HepG2 (cell line): ENCODE results near the gene DNALI1. TPM values are rescaled to one million over a fixed set of nuclear protein-coding genes. Genes with fewer than 3 reads are reported as not detected.
A peak's percentile ranks its signal among the peaks of the same experiment; 100 is the strongest.

Experiments used
- BRD4 ChIP-seq: sonication (generic); formaldehyde crosslinking; IDR thresholded peaks from 2 replicates; pipeline ENCODE4 v1.4.0; 2020; ENCODE audit warnings: missing genetic modification reagents
- GATA4 ChIP-seq: sonication (generic); IDR thresholded peaks from 2 replicates; pipeline ENCODE4 v1.6.1; 2016; ENCODE audit warnings: antibody characterized with exemption, low read depth, borderline replicate concordance
- GTF3A ChIP-seq: sonication (generic); formaldehyde crosslinking; conservative IDR thresholded peaks from 2 replicates; pipeline ENCODE4 v1.4.0; 2020; ENCODE audit warnings: mild to moderate bottlenecking, missing genetic modification reagents
- HDAC6 ChIP-seq: fragments of 200-600 bp; sonication (generic); IDR thresholded peaks from 2 replicates; pipeline ENCODE4 v1.7.0; 2017; ENCODE audit warnings: mild to moderate bottlenecking, antibody characterized with exemption, low read length, low read depth
- HOXA9 ChIP-seq: sonication (generic); formaldehyde crosslinking; IDR thresholded peaks from 2 replicates; pipeline ENCODE4 v1.8.1; 2022; ENCODE audit warnings: missing genetic modification reagents, mild to moderate bottlenecking, moderate library complexity, borderline replicate concordance
- MATR3 ChIP-seq: sonication (generic); formaldehyde crosslinking; IDR thresholded peaks from 2 replicates; pipeline ENCODE4 v1.4.0; 2020; ENCODE audit warnings: missing genetic modification reagents
- SKIL ChIP-seq: sonication (generic); formaldehyde crosslinking; IDR thresholded peaks from 2 replicates; pipeline ENCODE4 v1.8.0; 2022; ENCODE audit warnings: missing genetic modification reagents, mild to moderate bottlenecking, moderate library complexity, borderline replicate concordance
- THYN1 ChIP-seq: sonication (generic); formaldehyde crosslinking; IDR thresholded peaks from 2 replicates; pipeline ENCODE4 v1.8.1; 2023; ENCODE audit warnings: low read depth, mild to moderate bottlenecking, moderate library complexity, missing genetic modification reagents, borderline replicate concordance
- XRCC5 ChIP-seq: fragments of 200-400 bp; formaldehyde crosslinking; optimal IDR thresholded peaks from 2 replicates; pipeline ENCODE3; 2017; ENCODE audit warnings: mild to moderate bottlenecking, low read length
- ZBTB33 ChIP-seq: sonication (generic); formaldehyde crosslinking; IDR thresholded peaks from 2 replicates; pipeline ENCODE4 v1.4.0; 2020; ENCODE audit warnings: missing genetic modification reagents
- ZHX2 ChIP-seq, 2 experiments: sonication (generic) in 1 of 2; formaldehyde crosslinking in 1 of 2; IDR thresholded peaks; 2 replicates each; pipeline versions ENCODE4 v1.6.1 to v1.9.0; 2014 to 2022; ENCODE audit warnings: antibody characterized with exemption in 1 of 2, borderline replicate concordance in 1 of 2, inconsistent platforms in 1 of 2, low read depth in 1 of 2, missing genetic modification reagents in 1 of 2
- ZMYM4 ChIP-seq: sonication (generic); formaldehyde crosslinking; IDR thresholded peaks from 2 replicates; pipeline ENCODE4 v1.8.1; 2023; ENCODE audit warnings: mild to moderate bottlenecking, missing genetic modification reagents
- ZNF326 ChIP-seq: sonication (generic); formaldehyde crosslinking; IDR thresholded peaks from 2 replicates; pipeline ENCODE4 v1.4.0; 2020; ENCODE audit warnings: missing genetic modification reagents, borderline replicate concordance
- ZNF510 ChIP-seq: sonication (generic); formaldehyde crosslinking; IDR thresholded peaks from 2 replicates; pipeline ENCODE4 v1.4.0; 2020; ENCODE audit warnings: low read depth, mild to moderate bottlenecking, missing genetic modification reagents
- ZNF747 ChIP-seq: sonication (generic); formaldehyde crosslinking; IDR thresholded peaks from 2 replicates; pipeline ENCODE4 v1.8.1; 2023; ENCODE audit warnings: missing genetic modification reagents, mild to moderate bottlenecking, borderline replicate concordance
- polyA plus RNA-seq, 8 experiments: library from polyadenylated mRNA; depleted of rRNA in 3 of 8; stranded (reverse) in 7 of 8; unstranded in 1 of 8; fragments of >200 nt; fragmentation: Illumina TruSeq in 4 of 8; extraction: Trizol in 4 of 8; gene quantifications; 2 replicates each; pipeline versions ENCODE4 v1.2.1 to v1.2.3, GENCODE V29; 2011 to 2016; ENCODE audit warnings: low read depth in 4 of 8, missing spikeins in 1 of 8, mixed read lengths in 1 of 8; ENCODE audit not compliant: insufficient read depth in 1 of 8
- total RNA-seq, 5 experiments: library from RNA; depleted of rRNA; stranded (reverse); fragments of >200 nt; fragmentation: Illumina TruSeq; extraction: Trizol; gene quantifications; 2 replicates each; pipeline ENCODE4 v1.2.3, GENCODE V29; 2016; ENCODE audit warnings: low read depth in 1 of 5
- TF ChIP-seq, protein P1 (sequence below): sonication (generic); formaldehyde crosslinking; conservative IDR thresholded peaks from 2 replicates; pipeline ENCODE4 v1.8.0; 2022; ENCODE audit warnings: low read depth, missing genetic modification reagents

Gene DNALI1
- total and polyA plus RNA-seq, 2 of the 13 experiments (the other 11 are each of a cell fraction or from before 2014, with no cell fraction given) = 0.42 to 0.70 TPM

GRCh38 chr1:37595440-37596181 is 38.9 kb downstream of the DNALI1 start, which contains the start of gene GNL2 (continued):
- peak; percentile 90 for TF ChIP-seq ZNF510 (CRISPR knock-in tag)
- TF ChIP-seq XRCC5 = peak; percentile 45
- peak; percentile 61; the same call in 1 of the 2 replicates for TF ChIP-seq ZHX2 (IDR thresholded peaks at IDR 0.05; ENCODE audit: low read depth)
- no peak for TF ChIP-seq ZHX2 (CRISPR knock-in tag; IDR thresholded peaks at IDR 0.05; ENCODE audit: borderline replicate concordance)
- no peak for TF ChIP-seq HDAC6
- TF ChIP-seq GTF3A = 0 out of 2 replicates have a peak, but pooled peaks have one; percentile 47
- TF ChIP-seq MATR3 = no peak
- no peak; the same call in 1 of the 2 replicates for TF ChIP-seq SKIL (CRISPR knock-in tag)
- no peak for TF ChIP-seq ZBTB33 (CRISPR knock-in tag)
- peak; percentile 59; the same call in 1 of the 2 replicates for TF ChIP-seq GATA4
- TF ChIP-seq ZMYM4 (CRISPR knock-in tag) = peak; percentile 60
- no peak for TF ChIP-seq ZNF326 (CRISPR knock-in tag)
- TF ChIP-seq BRD4 (CRISPR knock-in tag) = no peak
- TF ChIP-seq, protein P1, sequence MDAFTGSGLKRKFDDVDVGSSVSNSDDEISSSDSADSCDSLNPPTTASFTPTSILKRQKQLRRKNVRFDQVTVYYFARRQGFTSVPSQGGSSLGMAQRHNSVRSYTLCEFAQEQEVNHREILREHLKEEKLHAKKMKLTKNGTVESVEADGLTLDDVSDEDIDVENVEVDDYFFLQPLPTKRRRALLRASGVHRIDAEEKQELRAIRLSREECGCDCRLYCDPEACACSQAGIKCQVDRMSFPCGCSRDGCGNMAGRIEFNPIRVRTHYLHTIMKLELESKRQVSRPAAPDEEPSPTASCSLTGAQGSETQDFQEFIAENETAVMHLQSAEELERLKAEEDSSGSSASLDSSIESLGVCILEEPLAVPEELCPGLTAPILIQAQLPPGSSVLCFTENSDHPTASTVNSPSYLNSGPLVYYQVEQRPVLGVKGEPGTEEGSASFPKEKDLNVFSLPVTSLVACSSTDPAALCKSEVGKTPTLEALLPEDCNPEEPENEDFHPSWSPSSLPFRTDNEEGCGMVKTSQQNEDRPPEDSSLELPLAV (CRISPR knock-in tag) = no peak
- no peak for TF ChIP-seq THYN1 (CRISPR knock-in tag)
- no peak; the same call in 1 of the 2 replicates for TF ChIP-seq ZNF747
- TF ChIP-seq HOXA9 (CRISPR knock-in tag) = no peak
